ENCODE measurements around the gene UAP1L1.
"Not testable (repeated sequence)": the region's sequence is repeated elsewhere in the genome, so short reads cannot be mapped to it uniquely, and the experiment has no call there.

UAP1L1 gene

GRCh38 chr9:137062384-137062783, 14.9 kb upstream of the UAP1L1 start:
- Mint-ChIP-seq H3K9me3 (no peaks in the 10 kb centered on the region), H3K36me3 (ENCODE audit: low read depth) (peaks cover 6% of the 10 kb centered on the region), H3K27ac (no peak overlapping the region), H3K4me3 (no peak overlapping the region), H3K4me1 (ENCODE audit: low read depth) (peaks cover 3% of the 10 kb centered on the region), H3K27me3 (ENCODE audit: low read depth) (peaks cover 11% of the 10 kb centered on the region)

DNA sequence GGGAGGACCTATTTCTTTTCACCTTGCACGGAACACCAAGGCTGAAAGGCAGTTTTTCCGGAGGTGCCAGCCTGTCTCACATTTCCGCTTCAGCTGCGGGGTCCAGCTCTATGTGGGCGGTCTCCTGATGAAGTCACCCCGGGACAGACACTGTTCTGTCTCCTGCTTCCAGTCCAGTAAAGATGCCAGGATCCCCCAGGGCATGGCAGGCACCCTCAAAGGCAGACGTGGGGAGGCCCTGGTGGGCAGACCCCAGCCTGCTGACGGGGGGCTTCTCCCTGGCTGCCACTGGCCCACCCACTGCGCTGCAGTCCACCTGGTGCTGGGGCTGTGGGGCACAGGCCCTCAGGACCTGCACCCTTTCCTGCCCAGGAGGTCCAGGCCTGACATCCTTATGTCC, 14.5 kb upstream of the UAP1L1 start:
- not testable (repeated sequence) for H3K27ac Mint-ChIP-seq; H3K36me3 Mint-ChIP-seq (ENCODE audit: low read depth); H3K9me3 Mint-ChIP-seq; H3K4me1 Mint-ChIP-seq (ENCODE audit: low read depth); H3K4me3 Mint-ChIP-seq
- H3K27me3 Mint-ChIP-seq (ENCODE audit: low read depth) = peaks cover 11% of the 10 kb centered on the region

- H3K36me3 Mint-ChIP-seq (ENCODE audit: low read depth) = peaks cover 6% of the 10 kb centered on the region
- peaks cover 7% of the 10 kb centered on the region for H3K4me1 Mint-ChIP-seq (ENCODE audit: low read depth)
- H3K4me3 Mint-ChIP-seq = no peak overlapping the region
- no peaks in the 10 kb centered on the region for H3K9me3 Mint-ChIP-seq
- no peak overlapping the region for H3K27ac Mint-ChIP-seq
- H3K27me3 Mint-ChIP-seq (ENCODE audit: low read depth) = peaks cover 9% of the 10 kb centered on the region
Measured at GRCh38 chr9:137063311-137064026, 13.8 kb upstream of the UAP1L1 start.

DNA sequence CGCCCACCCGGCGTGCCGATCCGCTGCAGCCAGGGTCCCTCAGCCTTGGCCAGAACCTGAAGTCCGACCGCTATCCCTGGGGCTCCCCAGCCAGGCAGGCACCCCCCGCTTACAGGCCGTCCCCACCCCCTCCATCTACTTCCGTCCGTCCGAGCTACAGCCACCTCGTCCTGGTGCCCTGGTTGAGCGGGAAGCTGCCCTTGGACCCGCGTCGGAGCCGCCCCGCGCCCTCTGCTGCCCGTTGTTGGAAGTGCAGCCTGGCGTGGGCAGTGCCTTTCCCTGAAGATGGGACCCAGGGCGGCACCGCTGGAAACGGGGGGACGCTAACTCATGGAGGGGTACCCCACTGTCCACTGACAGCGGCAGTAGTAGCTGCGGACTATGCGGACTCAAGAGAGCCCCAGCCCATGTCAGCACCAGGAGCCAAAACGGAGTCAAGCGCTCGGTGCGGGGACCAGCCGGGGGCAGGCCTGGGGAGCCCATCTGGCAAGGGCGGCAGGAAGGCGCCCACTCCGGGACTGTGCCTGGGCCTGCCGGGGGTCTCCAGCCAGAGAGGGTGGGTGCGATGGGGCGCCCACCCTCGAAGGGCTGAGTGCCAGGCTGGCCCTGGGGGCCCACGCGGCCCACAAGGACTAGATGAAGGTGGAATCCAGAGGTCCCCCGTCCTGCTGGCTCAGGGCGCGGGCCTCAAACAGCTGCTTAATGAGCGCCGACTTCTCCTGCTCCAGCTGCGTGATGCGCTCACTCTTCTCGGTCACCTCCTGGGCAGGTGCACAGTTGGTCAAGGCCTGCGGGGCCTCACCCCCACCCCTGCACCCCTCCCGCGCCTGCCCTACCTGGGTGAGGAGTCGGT, 13.1 kb upstream of the UAP1L1 start:
- Mint-ChIP-seq H3K4me3 (no peak overlapping the region), H3K9me3 (no peaks in the 10 kb centered on the region), H3K27me3 (ENCODE audit: low read depth) (peaks cover 3% of the 10 kb centered on the region), H3K36me3 (ENCODE audit: low read depth) (peaks cover 6% of the 10 kb centered on the region), H3K27ac (no peak overlapping the region), H3K4me1 (ENCODE audit: low read depth) (peaks cover 7% of the 10 kb centered on the region)

GRCh38 chr9:137064880-137065164, 12.5 kb upstream of the UAP1L1 start:
- Mint-ChIP-seq H3K36me3 (ENCODE audit: low read depth) (peaks cover 6% of the 10 kb centered on the region), H3K9me3 (no peaks in the 10 kb centered on the region), H3K4me3 (no peak overlapping the region), H3K27ac (no peak overlapping the region), H3K4me1 (ENCODE audit: low read depth) (peaks cover 7% of the 10 kb centered on the region), H3K27me3 (ENCODE audit: low read depth) (peaks cover 3% of the 10 kb centered on the region)

GRCh38 chr9:137065336-137065967, 11.9 kb upstream of the UAP1L1 start:
- H3K9me3 Mint-ChIP-seq = no peaks in the 10 kb centered on the region
- peaks cover 3% of the 10 kb centered on the region for H3K27me3 Mint-ChIP-seq (ENCODE audit: low read depth)
- H3K27ac Mint-ChIP-seq = no peak overlapping the region
- peaks cover 6% of the 10 kb centered on the region for H3K36me3 Mint-ChIP-seq (ENCODE audit: low read depth)
- H3K4me3 Mint-ChIP-seq = no peak overlapping the region
- peaks cover 7% of the 10 kb centered on the region for H3K4me1 Mint-ChIP-seq (ENCODE audit: low read depth)

DNA sequence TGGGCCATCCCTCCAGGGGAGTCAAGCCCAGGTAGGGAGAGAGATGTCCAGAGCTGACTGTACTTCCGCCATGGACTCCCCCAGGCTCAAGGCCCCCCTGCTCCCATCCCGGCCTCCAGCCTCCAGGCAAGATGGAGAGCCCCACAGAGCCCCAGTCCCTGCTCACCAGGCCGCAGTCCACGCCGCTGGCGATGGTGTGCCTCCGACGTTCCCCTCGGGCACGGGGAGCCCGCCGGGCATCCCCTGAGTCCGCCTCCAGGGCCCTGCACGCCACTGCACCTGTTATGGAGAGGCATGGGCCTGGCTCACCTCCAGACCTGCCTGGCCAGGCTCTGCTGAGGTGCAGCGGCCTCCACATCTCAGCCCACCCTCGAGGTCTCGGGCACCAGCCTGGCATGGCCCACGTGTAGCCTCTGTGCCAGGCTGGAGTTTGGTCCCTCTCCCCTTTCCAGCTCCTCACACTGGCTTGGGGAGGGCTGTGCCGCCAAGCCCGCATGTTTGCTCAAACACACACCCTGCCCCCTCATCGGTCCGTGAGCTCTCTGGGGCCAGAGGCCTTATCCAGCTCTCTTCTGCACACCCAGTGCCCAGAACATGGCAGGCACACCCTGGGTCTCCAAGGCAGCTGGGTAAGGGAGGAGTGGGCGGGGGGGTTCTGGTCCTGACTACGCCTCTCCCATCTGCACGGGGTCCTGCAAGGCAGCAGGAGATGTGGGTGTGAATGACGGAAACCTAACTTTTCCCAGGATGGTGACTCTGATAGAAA, 11.0 kb upstream of the UAP1L1 start:
- Mint-ChIP-seq H3K36me3 (ENCODE audit: low read depth) (peaks cover 6% of the 10 kb centered on the region), H3K4me3 (no peak overlapping the region), H3K27ac (no peak overlapping the region), H3K4me1 (ENCODE audit: low read depth) (peaks cover 12% of the 10 kb centered on the region), H3K27me3 (ENCODE audit: low read depth) (no peaks in the 10 kb centered on the region), H3K9me3 (no peaks in the 10 kb centered on the region)

GRCh38 chr9:137067860-137068538, 9.3 kb upstream of the UAP1L1 start:
- Mint-ChIP-seq H3K36me3 (ENCODE audit: low read depth) (peaks cover 6% of the 10 kb centered on the region), H3K4me3 (peak overlapping the region; percentile 55), H3K27me3 (ENCODE audit: low read depth) (no peaks in the 10 kb centered on the region), H3K27ac (peak overlapping the region; percentile 65), H3K9me3 (no peaks in the 10 kb centered on the region), H3K4me1 (ENCODE audit: low read depth) (peaks cover 16% of the 10 kb centered on the region)

DNA sequence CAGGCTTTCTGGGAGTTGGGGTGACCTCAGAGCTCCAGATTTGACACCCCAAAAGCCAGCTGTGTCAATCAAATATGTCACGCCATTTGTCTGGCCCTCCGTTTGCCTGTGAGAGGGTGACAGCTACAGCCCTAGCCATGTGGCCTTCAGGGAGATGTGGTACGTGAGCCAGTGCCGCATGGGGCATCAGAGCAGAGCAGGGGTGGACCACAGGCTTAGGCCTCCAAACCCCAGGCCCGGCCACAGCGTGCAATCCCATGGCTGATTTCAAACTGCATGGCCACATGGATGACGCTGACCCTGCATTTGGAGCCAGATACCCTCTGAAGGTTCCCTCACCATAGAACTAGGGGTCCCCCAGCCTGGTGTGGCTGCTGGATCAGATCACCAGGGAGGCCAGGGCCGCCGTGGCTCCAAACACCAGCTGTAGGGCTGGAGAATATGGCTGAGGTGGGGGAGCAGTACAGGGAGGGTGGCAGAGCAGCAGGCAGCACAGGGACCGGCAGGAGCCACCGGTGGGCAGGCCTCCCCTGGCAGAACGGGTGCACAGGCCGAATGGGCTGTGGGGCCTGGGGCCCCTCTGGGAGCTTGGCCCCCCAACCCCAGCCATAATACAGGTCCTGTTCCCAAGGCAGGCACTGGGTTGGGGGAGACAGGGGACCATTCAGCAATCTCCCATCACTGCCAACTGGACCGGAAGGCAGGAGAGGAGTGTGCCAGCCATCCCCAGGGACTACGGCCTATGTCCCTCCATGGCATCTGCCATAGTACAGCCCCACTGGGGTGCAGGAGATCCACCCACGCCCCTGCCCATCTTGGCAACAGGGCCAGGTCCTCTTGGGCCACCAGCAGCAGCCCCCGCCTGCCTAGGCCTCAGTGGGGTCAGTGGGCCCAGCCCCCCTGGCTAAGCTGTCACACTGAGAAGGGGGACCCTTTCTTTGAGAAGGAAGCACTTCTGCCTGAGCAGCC, 8.5 kb upstream of the UAP1L1 start:
- H3K4me3 Mint-ChIP-seq = peak overlapping the region; percentile 68
- no peaks in the 10 kb centered on the region for H3K9me3 Mint-ChIP-seq
- no peaks in the 10 kb centered on the region for H3K27me3 Mint-ChIP-seq (ENCODE audit: low read depth)
- no peak overlapping the region for H3K27ac Mint-ChIP-seq
- H3K4me1 Mint-ChIP-seq (ENCODE audit: low read depth) = peaks cover 16% of the 10 kb centered on the region
- H3K36me3 Mint-ChIP-seq (ENCODE audit: low read depth) = peaks cover 6% of the 10 kb centered on the region

DNA sequence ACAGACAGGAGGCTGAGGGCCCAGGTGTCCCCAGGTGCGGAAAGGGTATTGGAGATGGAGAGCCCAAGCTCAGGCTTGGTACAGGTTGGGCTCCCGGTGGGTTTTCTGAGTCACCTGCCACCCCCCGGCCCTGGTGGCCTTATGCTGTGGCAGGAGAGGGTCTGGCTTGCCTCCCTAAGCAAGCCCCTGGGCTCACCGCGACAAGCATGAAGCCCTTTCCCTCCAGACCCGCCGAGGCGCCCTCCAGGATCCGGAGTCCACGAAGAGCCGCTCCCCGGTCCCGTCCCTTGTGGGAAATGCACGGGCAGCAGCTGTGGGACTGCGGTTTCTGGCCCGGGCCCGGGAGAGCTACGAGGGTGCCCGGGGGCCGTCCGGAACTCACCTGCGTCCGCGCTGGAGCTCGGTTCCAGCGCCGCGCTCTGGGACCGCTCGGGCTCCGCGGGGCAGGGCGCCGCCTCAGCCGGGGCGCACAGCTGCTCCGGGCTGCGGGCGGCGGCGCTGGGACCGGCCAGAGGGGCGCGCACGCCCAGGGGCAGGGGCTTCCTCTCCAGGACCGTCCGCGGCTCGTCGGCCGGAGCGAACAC, 7.7 kb upstream of the UAP1L1 start:
- no peak overlapping the region for H3K27ac Mint-ChIP-seq
- peaks cover 13% of the 10 kb centered on the region for H3K4me1 Mint-ChIP-seq (ENCODE audit: low read depth)
- no peaks in the 10 kb centered on the region for H3K27me3 Mint-ChIP-seq (ENCODE audit: low read depth)
- peaks cover 3% of the 10 kb centered on the region for H3K36me3 Mint-ChIP-seq (ENCODE audit: low read depth)
- no peaks in the 10 kb centered on the region for H3K9me3 Mint-ChIP-seq
- peak overlapping the region; percentile 68 for H3K4me3 Mint-ChIP-seq

- peak within 1 kb of the TSS; percentile 85 for H3K4me3 Mint-ChIP-seq
- H3K36me3 Mint-ChIP-seq (ENCODE audit: low read depth) = peaks cover 3% of the 10 kb centered on the region
- no peaks in the 10 kb centered on the region for H3K27me3 Mint-ChIP-seq (ENCODE audit: low read depth)
- peaks cover 13% of the 10 kb centered on the region for H3K4me1 Mint-ChIP-seq (ENCODE audit: low read depth)
- no peaks in the 10 kb centered on the region for H3K9me3 Mint-ChIP-seq
- H3K27ac Mint-ChIP-seq = peak within 1 kb of the TSS; percentile 77
Measured at GRCh38 chr9:137070201-137070905, 7.0 kb upstream of the UAP1L1 start, which contains the start of gene SAPCD2. TSS of gene SAPCD2 (minus strand) at chr9:137070557. CDS start at chr9:137070460, 97 bp downstream.

- no peaks in the 10 kb centered on the region for H3K36me3 Mint-ChIP-seq (ENCODE audit: low read depth)
- H3K27ac Mint-ChIP-seq = peak overlapping the region; percentile 77
- H3K9me3 Mint-ChIP-seq = no peaks in the 10 kb centered on the region
- H3K4me3 Mint-ChIP-seq = peak overlapping the region; percentile 85
- H3K27me3 Mint-ChIP-seq (ENCODE audit: low read depth) = no peaks in the 10 kb centered on the region
- peaks cover 13% of the 10 kb centered on the region for H3K4me1 Mint-ChIP-seq (ENCODE audit: low read depth)
Measured at GRCh38 chr9:137070906-137071275, 6.4 kb upstream of the UAP1L1 start.
